Neuronal stem cell (in vitro differentiated cells): ENCODE data around the gene SH3GL1.
A peak's percentile ranks its signal among the peaks of the same experiment; 100 is the strongest.

Experiments used
- DNase-seq: peaks from one replicate; pipeline ENCODE4 v3.0.0-alpha.2; 2013; ENCODE audit warnings: low spot score
- H2AFZ ChIP-seq: one replicate; pipeline ENCODE4 v1.6.1; 2013; ENCODE audit warnings: mild to moderate bottlenecking, low read length, inconsistent platforms
- H2AK5ac ChIP-seq: 2 replicates; pipeline ENCODE4 v1.6.1; 2013; ENCODE audit warnings: low read depth, mild to moderate bottlenecking, inconsistent platforms, low read length, moderate library complexity, mixed read lengths
- H2BK120ac ChIP-seq: 2 replicates; pipeline ENCODE4 v1.6.1; 2013; ENCODE audit warnings: low read depth, mild to moderate bottlenecking, inconsistent platforms, low read length, moderate library complexity, mixed read lengths
- H2BK12ac ChIP-seq: one replicate; pipeline ENCODE4 v1.6.1; 2013; ENCODE audit warnings: low read length, inconsistent platforms
- H2BK15ac ChIP-seq: 2 replicates; pipeline ENCODE4 v1.6.1; 2013; ENCODE audit warnings: mild to moderate bottlenecking, low read length, inconsistent platforms, mixed read lengths
- H2BK5ac ChIP-seq: one replicate; pipeline ENCODE4 v1.6.1; 2013; ENCODE audit warnings: inconsistent platforms, mild to moderate bottlenecking, low read length, moderate library complexity
- H3K14ac ChIP-seq: one replicate; pipeline ENCODE4 v1.6.1; 2013; ENCODE audit warnings: low read length, inconsistent platforms
- H3K18ac ChIP-seq: 2 replicates; pipeline ENCODE4 v1.6.1; 2013; ENCODE audit warnings: low read length, inconsistent platforms
- H3K23ac ChIP-seq: 2 replicates; pipeline ENCODE4 v1.6.1; 2013; ENCODE audit warnings: low read depth, mild to moderate bottlenecking, mixed read lengths, low read length, inconsistent platforms; ENCODE audit not compliant: poor library complexity
- H3K27ac ChIP-seq: replicated peaks from 3 replicates; pipeline ENCODE4 v1.5.1; 2013; ENCODE audit warnings: low read length, inconsistent platforms
- H3K27me3 ChIP-seq, 3 experiments: 2 replicates each; pipeline ENCODE4 v1.6.1; 2013; ENCODE audit warnings: low read length in 3 of 3, mild to moderate bottlenecking in 2 of 3, inconsistent platforms in 1 of 3, low read depth in 1 of 3, mixed read lengths in 1 of 3, moderate library complexity in 1 of 3; ENCODE audit not compliant: control insufficient read depth in 3 of 3, insufficient read depth in 3 of 3
- H3K36me3 ChIP-seq, 2 donors: replicated peaks in 1 of 2; 2 replicates each; pipeline ENCODE4 v1.6.1; 2013; ENCODE audit warnings: low read length in 2 of 2; ENCODE audit not compliant: control insufficient read depth in 2 of 2, insufficient read depth in 2 of 2
- H3K4ac ChIP-seq: 2 replicates; pipeline ENCODE4 v1.6.1; 2013; ENCODE audit warnings: inconsistent platforms, mild to moderate bottlenecking, low read length, moderate library complexity
- H3K4me1 ChIP-seq, 2 donors: 1 replicate in 1 of 2; 2 replicates in 1 of 2; pipeline ENCODE4 v1.6.1; 2013; ENCODE audit warnings: low read length in 2 of 2, low read depth in 1 of 2; ENCODE audit not compliant: control insufficient read depth in 2 of 2, insufficient read depth in 1 of 2
- H3K4me2 ChIP-seq: one replicate; pipeline ENCODE4 v1.6.1; 2013; ENCODE audit warnings: mild to moderate bottlenecking, low read length, inconsistent platforms; ENCODE audit not compliant: insufficient read depth, poor library complexity, severe bottlenecking
- H3K4me3 ChIP-seq, 2 donors: 2 replicates each; pipeline ENCODE4 v1.5.1; 2013; ENCODE audit warnings: low read length in 2 of 2, mild to moderate bottlenecking in 2 of 2, inconsistent platforms in 1 of 2, moderate library complexity in 1 of 2
- H3K79me1 ChIP-seq: one replicate; pipeline ENCODE4 v1.6.1; 2013; ENCODE audit warnings: low read depth, mild to moderate bottlenecking, inconsistent platforms, low read length, moderate library complexity
- H3K9ac ChIP-seq: one replicate; pipeline ENCODE4 v1.6.1; 2013; ENCODE audit warnings: mild to moderate bottlenecking, low read depth, low read length, inconsistent platforms; ENCODE audit not compliant: poor library complexity
- H3K9me3 ChIP-seq, 2 donors: replicated peaks in 1 of 2; 2 replicates each; pipeline versions ENCODE3 to v1.6.1; 2013; ENCODE audit warnings: low read length in 2 of 2, mild to moderate bottlenecking in 2 of 2, inconsistent platforms in 1 of 2, low read depth in 1 of 2, mixed read lengths in 1 of 2, moderate library complexity in 1 of 2; ENCODE audit not compliant: control insufficient read depth in 2 of 2, insufficient read depth in 1 of 2
- H4K8ac ChIP-seq: one replicate; pipeline ENCODE4 v1.6.1; 2013; ENCODE audit warnings: low read depth, mild to moderate bottlenecking, inconsistent platforms, low read length, moderate library complexity
- H4K91ac ChIP-seq: one replicate; pipeline ENCODE4 v1.6.1; 2013; ENCODE audit warnings: low read length, low read depth, mild to moderate bottlenecking, inconsistent platforms; ENCODE audit not compliant: poor library complexity
- WGBS, 2 donors: extraction: QIAGEN DNeasy Blood & Tissue Kit; methylation state at CpG; one replicate each; pipeline ENCODE4 v1.1.7; 2013; ENCODE audit warnings: missing lambda C conversion rate in 2 of 2, mixed read lengths in 1 of 2; ENCODE audit not compliant: insufficient read length in 2 of 2, insufficient replicate concordance in 1 of 2; ENCODE audit errors: extremely low coverage in 2 of 2; 5-methylcytosine and 5-hydroxymethylcytosine counted together

Gene SH3GL1

DNA sequence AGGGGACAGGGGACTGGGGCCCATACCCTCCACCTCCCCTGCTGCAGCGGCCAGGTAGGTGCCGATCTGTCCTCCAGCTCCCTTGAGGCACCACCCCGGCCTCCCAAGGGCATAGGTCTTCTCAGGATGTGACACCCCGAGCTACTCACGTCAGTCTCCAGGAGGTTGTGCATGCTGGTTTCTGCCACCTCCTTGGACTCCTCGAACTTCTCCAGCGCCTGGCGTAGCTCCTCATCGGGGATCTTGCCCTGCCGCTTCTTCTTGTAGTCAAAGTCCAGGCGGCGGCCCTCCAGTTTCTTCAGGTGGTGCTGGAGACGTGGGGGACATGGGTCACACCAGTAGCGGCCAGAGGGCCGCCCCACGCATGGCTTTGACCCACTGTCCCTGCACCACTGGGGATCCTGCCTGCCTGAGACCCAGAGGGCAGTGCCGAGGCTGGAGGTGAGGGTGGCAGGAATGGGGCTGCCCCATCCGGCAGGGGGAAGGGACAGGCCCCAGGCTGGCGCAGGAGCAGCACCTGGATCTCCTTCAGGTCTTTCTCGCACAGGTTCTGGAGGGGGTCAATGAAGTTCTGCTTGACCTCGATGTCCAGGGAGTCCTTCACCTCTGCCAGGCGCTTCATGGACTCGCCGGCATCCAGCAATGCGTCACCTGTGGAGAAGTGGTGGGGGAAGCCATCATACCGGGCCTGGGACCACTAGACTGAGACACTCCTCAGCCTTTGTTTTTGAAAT, 36.6 kb downstream of the SH3GL1 start:
- no peaks in the 10 kb centered on the region for H3K27me3 ChIP-seq
- no peak for DNase-seq
- no peak overlapping the region for H2AK5ac ChIP-seq
- H3K23ac ChIP-seq = peak overlapping the region; percentile 4
- no peak overlapping the region for H2BK12ac ChIP-seq
- H2AFZ ChIP-seq = no peak overlapping the region
- H2BK120ac ChIP-seq = no peak overlapping the region
- no peak overlapping the region for H4K91ac ChIP-seq
- H3K14ac ChIP-seq = no peak overlapping the region
- H3K18ac ChIP-seq = no peak overlapping the region
- no peak overlapping the region for H3K4me3 ChIP-seq
- H3K4ac ChIP-seq = no peak overlapping the region
- H3K4me2 ChIP-seq = no peak overlapping the region
- peaks cover 0 to 7% of the 10 kb centered on the region in 2 donors for H3K4me1 ChIP-seq
- peaks cover 56 to 90% of the 10 kb centered on the region in 2 donors for H3K36me3 ChIP-seq
- no peak overlapping the region for H3K27ac ChIP-seq
- H4K8ac ChIP-seq = no peak overlapping the region
- H2BK15ac ChIP-seq = no peak overlapping the region
- peak overlapping the region; percentile 66 for H2BK5ac ChIP-seq
- H3K79me1 ChIP-seq = peaks cover 31% of the 10 kb centered on the region
- H3K9me3 ChIP-seq = no peaks in the 10 kb centered on the region
- no CpG with 5 or more reads among the region's 26 CpGs for WGBS, 2 donors
- peak overlapping the region; percentile 7 for H3K9ac ChIP-seq

DNA sequence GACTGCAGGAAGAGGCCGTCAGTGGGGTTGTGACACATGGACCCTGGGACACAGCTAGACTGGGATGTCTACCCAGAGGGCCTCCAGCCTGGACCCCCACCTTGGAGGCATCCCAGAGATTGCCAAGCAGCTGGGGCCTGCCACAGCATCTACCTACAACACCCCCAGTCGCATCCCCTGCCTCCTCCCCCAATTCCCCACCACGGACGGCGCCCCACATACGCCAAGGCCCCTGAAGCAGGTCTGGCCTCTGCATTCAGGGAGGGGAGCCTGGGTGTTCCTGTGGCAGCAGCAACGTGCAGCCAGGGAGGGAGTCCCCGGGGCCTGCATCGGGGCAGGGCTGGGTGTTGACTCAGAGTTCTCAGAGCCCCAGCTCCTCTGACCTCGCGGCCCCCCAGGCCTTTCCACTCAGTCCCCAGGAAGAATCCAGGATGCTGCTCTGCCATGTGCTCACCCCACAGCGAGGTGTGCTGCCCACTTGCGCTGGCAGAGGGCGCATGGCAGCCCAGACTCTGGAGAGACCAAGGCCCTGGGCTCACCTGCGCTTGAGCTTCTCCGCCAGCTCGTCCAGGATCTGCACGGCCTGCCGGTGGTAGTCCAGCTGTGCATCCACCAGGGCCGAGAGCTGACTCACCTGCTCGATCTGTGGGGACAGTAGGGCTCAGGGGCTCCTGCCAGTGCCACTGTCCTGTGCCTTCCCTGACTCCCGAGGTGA, 37.4 kb downstream of the SH3GL1 start:
- Histone ChIP-seq H2BK15ac (no peak overlapping the region), H2AFZ (no peak overlapping the region), H2BK120ac (no peak overlapping the region), H4K91ac (peak overlapping the region; percentile 92), H3K14ac (no peak overlapping the region), H3K18ac (peak overlapping the region; percentile 64), H3K4me3 (no peak overlapping the region), H3K23ac (peak overlapping the region; percentile 4), H2AK5ac (no peak overlapping the region), H3K4ac (no peak overlapping the region), H3K79me1 (peaks cover 26% of the 10 kb centered on the region), H3K9ac (peak overlapping the region; percentile 44), H3K27me3 (no peaks in the 10 kb centered on the region), H3K36me3 (peaks cover 59 to 97% of the 10 kb centered on the region in 2 donors), H2BK12ac (no peak overlapping the region), H4K8ac (no peak overlapping the region), H3K4me2 (no peak overlapping the region), H2BK5ac (peak overlapping the region; percentile 66), H3K9me3 (no peaks in the 10 kb centered on the region), H3K27ac (peak overlapping the region; percentile 46), H3K4me1 (peaks cover 0 to 5% of the 10 kb centered on the region in 2 donors)
- no peak for DNase-seq
- WGBS, 2 donors = no CpG with 5 or more reads among the region's 22 CpGs

DNA sequence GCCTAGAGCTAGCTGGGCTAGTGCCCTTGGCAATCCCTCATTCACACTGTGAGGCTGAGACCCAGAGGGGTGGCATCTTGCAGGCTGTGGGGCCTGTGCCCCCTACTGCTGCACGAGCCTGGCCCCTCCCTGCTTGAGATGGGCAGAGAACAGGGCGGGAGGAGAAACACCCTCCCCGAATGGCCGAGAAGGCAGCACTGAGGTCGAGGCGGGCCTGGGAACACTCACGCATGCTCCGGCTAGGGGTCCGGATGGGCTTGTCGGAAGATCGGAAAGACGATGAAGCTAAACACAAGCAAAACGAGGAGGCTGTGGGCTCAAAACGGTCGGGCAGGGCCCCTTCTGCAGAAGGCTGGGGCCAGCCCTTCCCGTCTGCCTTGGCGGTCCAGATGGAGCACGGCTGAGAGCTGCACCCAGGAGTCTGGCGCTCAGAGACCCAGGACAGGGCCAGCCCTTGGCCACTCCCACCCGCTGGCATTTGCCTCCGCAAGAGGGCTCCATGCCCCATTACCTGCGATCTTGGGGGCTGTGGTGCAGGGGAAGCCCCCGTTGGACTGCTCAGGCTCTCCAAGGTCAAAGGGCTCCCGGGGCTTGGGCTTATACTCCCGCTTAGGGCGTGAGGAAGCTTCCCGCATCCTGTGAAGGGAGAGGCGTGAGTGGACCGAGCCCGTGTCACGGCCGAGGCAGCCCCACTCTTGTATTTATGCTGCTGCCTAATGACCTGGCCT, 38.1 kb downstream of the SH3GL1 start:
- Histone ChIP-seq H3K27me3 (no peaks in the 10 kb centered on the region), H3K18ac (peak overlapping the region; percentile 76), H2BK12ac (peak overlapping the region; percentile 58), H2BK5ac (peak overlapping the region; percentile 39), H4K8ac (no peak overlapping the region), H3K23ac (peak overlapping the region; percentile 98), H2BK120ac (no peak overlapping the region), H3K9me3 (no peaks in the 10 kb centered on the region), H4K91ac (no peak overlapping the region), H3K4me2 (no peak overlapping the region), H3K4me1 (peaks cover 0 to 5% of the 10 kb centered on the region in 2 donors), H2AK5ac (peak overlapping the region; percentile 37), H2BK15ac (no peak overlapping the region), H3K9ac (peak overlapping the region; percentile 50), H3K36me3 (peaks cover 56 to 97% of the 10 kb centered on the region in 2 donors), H3K27ac (peak overlapping the region; percentile 43), H3K79me1 (peaks cover 18% of the 10 kb centered on the region), H3K14ac (peak overlapping the region; percentile 25), H3K4ac (no peak overlapping the region), H2AFZ (no peak overlapping the region), H3K4me3 (peak overlapping the region in 1 of 2 donors; percentile 51)
- no peak for DNase-seq
- WGBS, 2 donors = no CpG with 5 or more reads among the region's 32 CpGs
